CD4-positive, alpha-beta T cell treated with Interleukin-15 for 1 hour (primary cell): ENCODE measurements around the gene INO80.
"Not testable (repeated sequence)": the region's sequence is repeated elsewhere in the genome, so short reads cannot be mapped to it uniquely, and the experiment has no call there.

Source experiments
- DNase-seq: peaks from one replicate; pipeline ENCODE4 v3.0.0-alpha.2; 2020

INO80 gene

GRCh38 chr15:41116116-41116961 is at the start of gene INO80:
INO80 (minus strand) TSS chr15:41116280; CDS start chr15:41096310, 19,970 bp downstream.
- peak; percentile 95 for DNase-seq

GRCh38 chr15:41161736-41162135 is 45.7 kb upstream of the INO80 start:
- DNase-seq = no peak

GRCh38 chr15:41161336-41161735 is 45.3 kb upstream of the INO80 start:
- no peak for DNase-seq

GRCh38 chr15:41160639-41161315 is 44.7 kb upstream of the INO80 start:
- no peak for DNase-seq

GRCh38 chr15:41154412-41154811 is 38.3 kb upstream of the INO80 start:
- no peak for DNase-seq

GRCh38 chr15:41153733-41154132 is 37.7 kb upstream of the INO80 start:
- no peak for DNase-seq

GRCh38 chr15:41151451-41152005 is 35.4 kb upstream of the INO80 start:
- DNase-seq = no peak

GRCh38 chr15:41150279-41150678 is 34.2 kb upstream of the INO80 start:
- no peak for DNase-seq

- DNase-seq = no peak
These were observed 32.0 kb upstream of the INO80 start for GRCh38 chr15:41148065-41148464.

- no peak for DNase-seq
These were observed 23.5 kb upstream of the INO80 start for GRCh38 chr15:41139619-41140018.

GRCh38 chr15:41139112-41139511 is 23.0 kb upstream of the INO80 start:
- not testable (repeated sequence) for DNase-seq

- not testable (repeated sequence) for DNase-seq
These were observed 19.5 kb upstream of the INO80 start for GRCh38 chr15:41135580-41135979.

- no peak for DNase-seq
These were observed 17.4 kb upstream of the INO80 start for GRCh38 chr15:41133454-41133853.

GRCh38 chr15:41132094-41132493 is 16.0 kb upstream of the INO80 start:
- DNase-seq = not testable (repeated sequence)

GRCh38 chr15:41128174-41128902 is 12.3 kb upstream of the INO80 start:
- DNase-seq = no peak

GRCh38 chr15:41125931-41126642 is 10.0 kb upstream of the INO80 start:
- DNase-seq = no peak

GRCh38 chr15:41125063-41125669 is 9.1 kb upstream of the INO80 start:
- no peak for DNase-seq

- DNase-seq = no peak
These were observed 8.0 kb upstream of the INO80 start for GRCh38 chr15:41124058-41124457.

GRCh38 chr15:41122849-41123248 is 6.8 kb upstream of the INO80 start:
- DNase-seq = no peak

GRCh38 chr15:41121951-41122350 is 5.9 kb upstream of the INO80 start:
- no peak for DNase-seq

- no peak for DNase-seq
These were observed 827 bp upstream of the INO80 start for GRCh38 chr15:41116962-41117252.

GRCh38 chr15:41115652-41116115 is 396 bp downstream of the INO80 start:
- peak; percentile 85 for DNase-seq
